SIG-M5 treated with dmso at 0.1 percent for 504 hours (cell line): ENCODE measurements around the gene HTN3.
"Not testable (repeated sequence)": the region's sequence is repeated elsewhere in the genome, so short reads cannot be mapped to it uniquely, and the experiment has no call there.

ENCODE experiments used
- DNase-seq: peaks from one replicate; lab custom pipeline; 2025; ENCODE audit not compliant: unreplicated experiment; lab: John Stamatoyannopoulos, UW

HTN3 gene

DNA sequence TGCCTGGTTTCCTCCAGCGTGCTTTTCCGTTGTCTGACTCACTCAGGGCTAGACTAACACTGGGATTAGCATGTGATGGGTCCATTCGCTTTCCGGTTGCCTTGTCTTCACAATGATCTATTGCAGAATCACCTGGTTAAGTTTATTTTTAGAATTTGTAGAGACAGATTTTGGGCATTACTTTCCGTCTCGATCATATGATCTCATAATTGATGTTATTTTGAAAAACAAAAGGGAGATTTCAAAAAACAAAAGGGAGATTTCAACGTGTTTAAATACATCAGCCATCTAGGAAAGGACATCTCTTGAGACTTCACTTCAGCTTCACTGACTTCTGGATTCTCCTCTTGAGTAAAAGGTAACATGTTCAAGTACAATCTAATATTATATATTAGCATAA lies at the start of gene HTN3:
HTN3 (plus strand) TSS at position 301 of the 400 bp plus-strand sequence. CDS start 2,282 bp downstream, outside the sequence.
- DNase-seq: not testable (repeated sequence)

DNA sequence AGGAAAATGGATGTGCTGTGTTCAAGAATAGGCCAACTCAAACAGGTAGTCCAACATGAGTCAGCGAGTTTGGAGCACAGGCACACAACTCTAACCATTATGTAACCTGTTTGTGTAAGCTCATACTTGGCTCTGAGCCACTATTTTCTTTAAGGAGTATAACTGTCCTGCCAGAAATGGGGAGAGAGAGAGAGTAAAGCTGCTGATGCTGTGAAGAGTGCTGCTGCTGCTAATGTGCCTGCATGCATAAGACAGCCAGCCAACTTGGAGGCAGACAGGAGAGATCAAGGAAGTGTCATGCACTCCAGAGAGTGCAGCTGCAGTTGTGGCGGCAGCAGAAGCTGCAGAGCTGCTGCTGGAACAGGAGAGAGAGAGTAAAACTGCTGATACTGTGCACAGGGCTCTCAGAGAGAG lies 44.2 kb upstream of the HTN3 start:
- no peak for DNase-seq

DNA sequence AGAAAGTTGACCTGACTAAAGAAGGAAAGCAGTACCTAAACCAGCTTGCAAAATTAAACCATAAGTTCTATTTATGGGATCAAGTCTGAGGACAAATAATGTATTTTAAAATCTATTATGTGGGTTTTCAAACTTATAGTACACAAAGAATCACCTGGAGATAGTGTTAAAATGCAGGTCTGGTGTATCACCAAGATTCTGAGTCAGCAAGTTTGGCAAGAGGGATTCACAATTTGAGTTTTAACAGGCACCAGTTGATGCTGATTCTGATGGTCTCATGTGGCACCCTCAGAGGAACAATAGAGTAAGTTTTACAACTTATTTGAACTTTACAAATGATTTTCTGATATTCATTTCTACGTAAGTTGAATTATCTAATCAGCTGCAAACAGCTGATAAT lies 41.6 kb upstream of the HTN3 start:
- no peak for DNase-seq

DNA sequence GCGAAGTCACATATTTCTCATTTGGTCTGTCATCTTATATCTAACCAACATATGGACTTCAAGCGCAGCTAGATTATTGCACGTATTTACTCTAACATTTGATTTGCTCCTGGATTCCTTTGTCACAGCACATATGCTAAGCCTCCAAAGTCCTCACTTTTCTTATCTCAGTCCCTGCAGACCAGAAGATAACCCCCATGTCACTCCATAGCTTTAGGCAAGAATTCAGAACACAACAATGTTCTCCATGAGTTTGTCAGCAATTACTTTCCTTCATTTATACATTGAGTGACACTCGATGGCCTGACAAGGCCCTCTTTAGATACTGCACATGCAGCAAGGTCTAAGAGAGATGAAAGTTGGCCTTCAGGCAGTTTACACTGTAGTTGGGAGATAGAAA lies 37.2 kb upstream of the HTN3 start:
- DNase-seq: no peak

DNA sequence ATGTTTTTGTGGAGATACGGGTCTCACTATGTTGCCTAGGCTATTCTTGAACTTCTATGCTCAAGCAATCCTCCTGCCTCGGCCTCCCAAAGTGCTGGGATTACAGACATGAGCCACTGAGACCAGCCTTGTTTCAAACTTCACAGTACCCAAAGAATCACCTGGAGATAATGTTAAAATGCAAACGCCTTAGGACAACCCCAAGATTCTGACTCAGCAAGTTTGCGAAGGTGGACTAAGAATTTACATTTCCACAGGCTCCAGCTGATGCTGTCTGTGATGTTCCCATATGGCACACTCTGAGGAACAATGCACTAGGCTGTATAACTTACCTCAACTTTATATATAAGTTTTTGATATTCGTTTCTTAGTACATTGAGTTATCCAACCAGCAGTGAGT lies 33.5 kb upstream of the HTN3 start:
- DNase-seq: no peak

DNA sequence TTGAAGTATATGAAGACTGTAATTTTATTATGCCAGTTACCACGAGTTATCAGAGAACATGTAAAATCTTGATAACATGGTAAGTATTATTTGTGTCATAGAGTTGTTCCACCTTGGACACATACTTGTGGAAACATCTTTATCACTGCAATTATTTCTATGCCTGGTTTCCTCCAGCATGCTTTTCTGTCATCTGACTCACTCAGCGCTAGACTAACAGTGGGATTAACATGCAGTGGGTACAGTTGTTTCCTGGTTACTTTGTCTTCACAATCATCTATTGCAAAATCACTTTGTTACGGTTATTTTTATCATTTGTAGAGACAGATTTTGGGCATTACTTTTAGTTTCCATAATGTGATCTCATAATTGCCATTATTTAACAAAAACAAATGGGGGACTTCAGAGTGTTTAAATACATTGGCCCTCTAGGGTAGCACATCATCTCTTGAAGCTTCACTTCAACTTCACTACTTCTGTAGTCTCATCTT lies 32.7 kb upstream of the HTN3 start, which contains the start of gene STATH:
STATH (plus strand) TSS at position 441 of the 491 bp plus-strand sequence. CDS start 2,472 bp downstream, outside the sequence.
- no peak for DNase-seq

DNA sequence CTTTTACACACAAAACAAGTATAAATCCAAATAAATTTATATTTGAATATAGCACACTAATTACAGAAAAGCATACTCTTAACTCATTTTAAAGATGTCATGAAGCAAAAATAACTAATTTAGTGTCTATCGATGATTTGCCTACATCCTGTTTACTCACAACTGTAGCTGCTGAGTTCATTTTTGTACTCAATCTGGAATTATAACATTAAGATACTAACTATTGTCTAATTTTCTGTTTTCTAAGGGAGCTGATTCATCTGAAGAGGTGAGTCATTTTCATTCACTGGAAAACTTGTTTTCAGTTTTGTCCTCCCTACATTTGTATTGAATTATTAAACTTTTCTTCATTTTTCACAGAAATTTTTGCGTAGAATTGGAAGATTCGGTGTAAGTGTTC lies 28.8 kb upstream of the HTN3 start:
- DNase-seq: no peak

DNA sequence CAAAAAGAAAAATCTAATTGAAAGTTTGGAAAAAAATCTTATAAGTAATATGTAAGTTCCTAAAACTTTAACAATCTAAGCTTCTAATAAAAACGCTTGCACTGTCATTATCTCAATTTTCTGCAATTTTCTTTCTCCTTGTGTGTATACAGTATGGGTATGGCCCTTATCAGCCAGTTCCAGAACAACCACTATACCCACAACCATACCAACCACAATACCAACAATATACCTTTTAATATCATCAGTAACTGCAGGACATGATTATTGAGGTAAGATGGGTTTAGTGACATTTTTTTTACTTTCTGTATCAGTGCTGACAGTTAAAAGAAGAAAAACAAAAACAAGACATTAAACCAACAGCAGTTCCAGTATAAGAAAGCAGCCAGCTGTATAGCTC lies 27.5 kb upstream of the HTN3 start:
- DNase-seq: no peak

DNA sequence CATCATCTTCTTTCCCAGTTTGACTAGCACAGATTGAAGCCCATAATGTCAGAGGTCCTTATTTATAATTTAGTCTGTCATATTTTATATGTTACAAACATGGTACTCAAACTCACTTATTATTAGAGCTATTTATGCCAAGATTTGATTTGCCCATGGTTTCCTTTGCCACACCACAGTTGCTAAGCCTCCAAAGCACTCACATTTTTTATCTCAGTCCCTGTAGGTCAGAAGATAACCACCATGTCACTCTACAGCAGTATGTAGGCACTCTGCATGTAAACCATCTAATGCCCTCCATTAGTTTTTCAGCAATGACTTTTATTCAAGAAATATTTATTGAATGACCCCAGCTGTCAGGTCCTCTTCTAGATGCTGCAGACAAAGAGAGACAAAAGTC lies 25.8 kb upstream of the HTN3 start:
- no peak for DNase-seq

DNA sequence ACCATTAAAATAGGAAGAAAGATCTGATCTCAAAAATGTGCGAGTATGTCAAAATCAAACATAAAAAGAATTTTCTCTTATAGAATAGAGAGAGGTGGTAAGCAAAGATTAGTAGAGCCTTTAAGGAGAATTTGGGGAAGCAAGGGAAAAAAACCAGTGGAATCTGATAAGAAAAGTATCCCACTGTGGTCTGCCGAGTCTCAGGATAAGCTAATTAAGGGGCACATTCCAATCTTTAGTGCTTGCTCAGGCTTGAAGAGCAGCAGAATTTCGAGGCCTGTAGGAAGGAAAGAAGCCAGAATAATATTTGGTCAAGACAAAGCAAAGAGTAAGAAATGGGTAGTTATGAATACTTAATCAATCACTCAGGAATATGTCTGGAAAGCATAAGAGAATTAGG lies 19.5 kb upstream of the HTN3 start:
- DNase-seq: no peak

DNA sequence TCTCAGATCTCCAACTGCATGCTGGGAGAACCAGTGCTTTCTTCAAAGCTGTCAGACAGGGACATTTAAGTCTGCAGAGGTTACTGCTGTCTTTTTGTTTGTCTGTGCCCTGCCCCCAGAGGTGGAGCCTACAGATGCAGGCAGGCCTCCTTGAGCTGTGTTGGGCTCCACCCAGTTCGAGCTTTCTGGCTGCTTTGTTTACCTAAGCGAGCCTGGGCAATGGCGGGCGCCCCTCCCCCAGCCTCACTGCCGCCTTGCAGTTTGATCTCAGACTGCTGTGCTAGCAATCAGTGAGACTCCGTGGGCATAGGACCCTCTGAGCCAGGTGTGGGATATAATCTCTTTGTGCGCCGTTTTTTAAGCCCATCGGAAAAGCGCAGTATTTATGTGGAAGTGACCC lies 9.3 kb upstream of the HTN3 start:
- DNase-seq: not testable (repeated sequence)

DNA sequence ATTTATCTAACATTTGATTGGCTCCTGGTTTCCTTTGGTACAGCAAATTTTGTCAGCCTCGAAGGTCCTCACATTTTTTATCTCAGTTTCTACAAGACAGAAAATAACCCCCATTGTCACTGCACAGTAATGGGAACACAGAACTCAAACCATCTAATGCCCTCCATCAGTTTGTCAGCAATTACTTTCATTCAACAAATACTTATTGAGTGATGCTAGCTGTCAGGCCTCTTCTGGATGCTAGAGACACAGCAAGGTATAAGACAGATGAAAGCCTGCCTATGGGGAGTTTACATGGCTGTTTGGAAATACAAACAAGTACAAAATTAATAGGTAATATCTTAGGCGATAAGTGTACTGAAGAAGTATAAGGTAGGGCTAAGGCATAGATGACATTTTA lies 5.0 kb upstream of the HTN3 start:
- DNase-seq: no peak

DNA sequence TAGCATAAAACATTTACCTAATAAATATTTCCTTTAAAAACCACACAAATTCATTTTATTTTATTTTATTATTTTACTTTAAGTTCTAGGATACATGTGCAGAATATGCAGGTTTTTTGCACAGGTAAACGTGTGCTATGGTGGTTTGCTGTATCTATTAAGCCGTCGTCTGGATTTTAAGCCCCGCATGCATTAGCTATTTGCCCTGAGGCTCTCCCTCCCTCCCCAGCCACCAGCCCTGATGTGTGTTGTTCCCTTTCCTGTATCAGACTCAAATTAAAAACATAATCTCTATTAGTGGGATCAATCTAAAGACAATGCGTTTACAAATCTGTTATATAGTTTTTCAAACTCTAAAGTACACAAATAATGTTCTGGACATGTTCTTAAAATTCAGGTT lies 1.2 kb upstream of the HTN3 start:
- DNase-seq: no peak

DNA sequence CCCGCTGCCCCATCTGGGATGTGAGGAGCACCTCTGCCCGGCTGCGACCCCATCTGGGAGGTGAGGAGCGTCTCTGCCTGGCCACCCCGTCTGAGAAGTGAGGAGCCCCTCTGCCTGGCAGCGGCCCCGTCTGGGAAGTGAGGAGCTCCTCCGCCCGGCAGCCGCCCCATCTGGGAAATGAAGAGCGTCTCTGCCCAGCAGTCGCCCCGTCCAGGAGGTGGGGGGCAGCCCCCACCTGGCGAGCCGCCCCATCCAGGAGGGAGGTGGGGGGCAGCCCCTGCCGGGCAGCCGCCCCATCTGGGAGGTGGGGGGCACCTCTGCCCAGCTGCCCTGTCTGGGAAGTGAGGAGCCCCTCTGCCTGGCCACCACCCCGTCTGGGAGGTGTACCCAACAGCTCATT lies 9.3 kb downstream of the HTN3 start:
- not testable (repeated sequence) for DNase-seq

DNA sequence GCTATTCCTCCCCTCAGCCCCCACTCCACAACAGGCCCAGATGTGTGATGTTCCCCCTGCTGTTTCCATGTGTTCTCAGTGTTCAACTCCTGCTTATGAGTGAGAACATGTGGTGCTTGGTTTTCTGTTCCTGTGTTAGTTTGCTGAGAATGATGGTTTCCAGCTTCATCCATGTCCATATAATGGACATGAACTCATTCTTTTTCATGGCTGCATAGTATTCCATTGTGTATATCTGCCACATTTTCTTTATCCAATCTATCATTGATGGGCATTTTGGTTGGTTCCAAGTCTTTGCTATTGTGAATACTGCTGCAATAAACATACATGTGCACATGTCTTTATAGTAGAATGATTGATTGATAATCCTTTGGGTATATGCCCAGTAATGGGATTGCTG lies 11.7 kb downstream of the HTN3 start:
- not testable (repeated sequence) for DNase-seq

DNA sequence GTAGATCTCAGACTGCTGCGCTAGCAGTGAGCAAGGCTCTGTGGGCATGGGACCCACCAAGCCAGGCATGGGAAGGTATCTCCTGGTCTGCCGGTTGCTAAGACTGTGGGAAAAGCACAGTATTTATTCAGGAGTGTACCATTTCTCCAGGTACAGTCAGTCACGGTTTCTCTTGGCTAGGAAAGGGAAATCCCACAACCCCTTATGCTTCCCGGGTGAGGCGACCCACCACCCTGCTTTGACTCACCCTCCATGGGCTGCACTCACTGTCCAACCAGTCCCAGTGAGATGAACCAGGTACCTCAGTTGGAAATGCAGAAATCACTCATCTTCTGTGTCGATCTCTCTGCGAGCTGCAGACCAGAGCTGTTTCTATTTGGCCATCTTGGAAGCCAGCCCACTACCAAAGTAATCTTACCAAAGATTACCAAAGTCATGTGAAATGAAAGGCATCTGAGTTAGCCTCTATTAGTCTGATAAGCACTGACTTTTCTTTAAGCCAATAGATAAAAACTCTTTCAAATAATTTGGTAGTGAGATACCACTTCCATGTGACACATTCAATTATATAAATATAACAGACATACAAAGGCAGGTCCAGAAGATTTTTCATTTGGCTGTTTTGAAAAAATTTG lies 13.5 kb downstream of the HTN3 start:
- no peak for DNase-seq

DNA sequence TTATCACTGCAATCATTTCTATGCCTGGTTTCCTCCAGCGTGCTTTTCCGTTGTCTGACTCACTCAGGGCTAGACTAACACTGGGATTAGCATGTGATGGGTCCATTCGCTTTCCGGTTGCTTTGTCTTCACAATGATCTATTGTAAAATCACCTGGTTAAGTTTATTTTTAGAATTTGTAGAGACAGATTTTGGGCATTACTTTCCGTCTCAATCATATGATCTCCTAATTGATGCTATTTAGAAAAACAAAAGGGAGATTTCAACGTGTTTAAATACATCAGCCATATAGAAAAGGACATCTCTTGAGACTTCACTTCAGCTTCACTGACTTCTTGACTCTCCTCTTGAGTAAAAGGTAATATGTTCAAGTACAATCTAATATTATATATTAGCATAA lies 21.9 kb downstream of the HTN3 start, which contains the start of gene HTN1:
HTN1 (plus strand) TSS at position 301 of the 400 bp plus-strand sequence. CDS start 2,639 bp downstream, outside the sequence.
- DNase-seq: not testable (repeated sequence)

DNA sequence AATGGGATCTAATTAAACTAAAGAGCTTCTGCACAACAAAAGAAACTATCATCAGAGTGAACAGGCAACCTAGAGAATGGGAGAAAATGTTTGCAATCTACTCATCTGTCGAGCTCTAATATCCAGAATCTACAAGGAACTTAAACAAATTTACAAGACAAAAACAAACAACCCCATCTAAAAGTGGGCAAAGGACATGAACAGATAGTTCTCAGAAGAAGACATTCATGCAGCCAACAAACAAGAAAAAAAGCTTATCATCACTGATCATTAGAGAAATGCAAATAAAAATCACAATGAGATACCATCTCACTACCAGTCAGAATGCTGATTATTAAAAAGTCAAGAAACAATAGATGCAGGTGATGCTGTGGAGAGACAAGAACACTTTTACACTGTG lies 28.3 kb downstream of the HTN3 start:
- DNase-seq: not testable (repeated sequence)

DNA sequence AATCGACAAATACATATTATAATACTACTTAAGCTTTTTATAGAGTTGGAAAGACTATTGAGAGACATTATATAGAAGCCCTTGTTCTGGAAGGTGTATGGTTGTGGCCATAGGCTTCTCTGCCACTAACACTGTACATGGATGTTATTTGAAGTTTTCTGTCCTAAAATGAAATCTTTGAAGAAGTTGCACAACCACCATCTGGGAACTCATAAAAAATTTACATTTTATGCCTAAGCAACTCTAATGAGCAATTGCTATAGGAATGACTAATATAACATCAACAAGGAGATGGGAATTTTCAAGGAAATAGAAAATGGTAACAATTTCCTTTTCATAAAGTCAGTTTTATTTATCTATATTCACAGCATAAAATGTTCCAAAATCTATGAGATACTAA lies 29.4 kb downstream of the HTN3 start:
- no peak for DNase-seq

DNA sequence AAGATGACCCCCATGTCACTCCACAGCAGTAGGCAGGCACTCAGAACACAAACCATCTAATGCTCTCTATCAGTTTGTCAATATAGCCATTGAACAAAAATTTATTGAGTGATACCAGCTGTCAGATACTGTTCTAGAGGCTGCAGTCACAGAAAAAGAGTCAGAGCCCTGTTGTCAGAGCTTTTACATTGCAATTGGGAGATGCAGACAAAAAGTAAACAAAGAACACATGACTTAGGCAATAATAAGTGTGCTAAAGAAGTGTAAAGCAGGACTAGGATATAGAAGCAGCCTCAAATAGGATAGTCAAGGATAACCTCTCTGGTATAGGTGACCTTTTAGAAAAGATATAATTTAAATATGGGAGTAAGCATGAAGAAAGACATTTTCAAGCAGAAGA lies 30.9 kb downstream of the HTN3 start:
- no peak for DNase-seq

DNA sequence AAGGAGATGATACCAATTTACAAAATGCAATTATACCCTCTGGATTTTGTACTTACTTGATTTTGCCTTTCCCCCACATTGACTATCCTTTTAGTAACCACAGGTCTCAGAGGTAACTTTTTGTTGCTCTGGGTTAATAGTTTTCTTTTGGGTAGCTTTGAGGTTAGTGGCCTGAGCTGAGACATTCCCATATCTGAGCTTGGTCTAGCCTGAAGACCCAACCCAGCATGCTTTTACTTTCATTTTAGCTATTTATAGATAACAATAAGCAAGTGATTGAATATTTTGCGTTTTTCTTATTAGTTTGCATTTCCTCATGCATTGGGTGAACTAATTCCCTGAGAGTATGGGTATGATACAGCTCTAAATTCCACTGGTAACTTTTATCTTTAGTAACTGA lies 33.7 kb downstream of the HTN3 start:
- no peak for DNase-seq

DNA sequence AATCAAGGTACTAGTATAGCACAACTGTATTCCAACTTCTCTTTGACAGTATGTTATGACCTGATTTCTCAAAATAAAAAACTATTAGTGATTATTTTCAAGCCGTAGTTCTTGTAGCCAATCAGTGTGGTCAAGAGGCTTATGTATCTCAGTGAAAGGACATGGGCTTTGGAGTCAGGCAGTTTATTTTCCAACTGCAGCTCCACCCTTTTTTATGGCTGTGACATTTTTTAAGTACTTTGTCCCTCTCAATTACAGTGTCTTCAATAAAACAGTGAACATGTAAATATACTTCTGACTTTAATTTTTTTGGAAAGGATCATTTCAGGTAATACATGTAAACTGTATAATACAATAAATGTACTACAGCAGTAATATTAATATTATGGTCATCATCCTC lies 51.9 kb downstream of the HTN3 start:
- no peak for DNase-seq
